ENCODE results near the gene PGBD2. TPM values are rescaled to one million over a fixed set of nuclear protein-coding genes. Genes with fewer than 3 reads are reported as not detected.
A peak's percentile ranks its signal among the peaks of the same experiment; 100 is the strongest.

The PGBD2 gene
- total and polyA plus RNA-seq, 9 of the 15 experiments (the other 6 are each of a cell fraction or from before 2014, with no cell fraction given), result 11.9 to 21.8 (median 14.7) TPM

GRCh38 chr1:248906009-248906752 is at the start of gene PGBD2 (continued):
- TF ChIP-seq ZBTB40 (IDR thresholded peaks at IDR 0.05) (peak; percentile 83), ZBTB40 (CRISPR knock-in tag; IDR thresholded peaks at IDR 0.05) (no peak; the same call in 1 of the 2 replicates), MGA (IDR thresholded peaks at IDR 0.05) (peak; percentile 69)
